ENCODE results near the gene DNAL4. TPM values are rescaled to one million over a fixed set of nuclear protein-coding genes. Genes with fewer than 3 reads are reported as not detected.

The DNAL4 gene
- total RNA-seq, 1 donor = 11.2 TPM

- no peak for DNase-seq (ENCODE audit: low read depth)
- TF ChIP-seq, protein P1, sequence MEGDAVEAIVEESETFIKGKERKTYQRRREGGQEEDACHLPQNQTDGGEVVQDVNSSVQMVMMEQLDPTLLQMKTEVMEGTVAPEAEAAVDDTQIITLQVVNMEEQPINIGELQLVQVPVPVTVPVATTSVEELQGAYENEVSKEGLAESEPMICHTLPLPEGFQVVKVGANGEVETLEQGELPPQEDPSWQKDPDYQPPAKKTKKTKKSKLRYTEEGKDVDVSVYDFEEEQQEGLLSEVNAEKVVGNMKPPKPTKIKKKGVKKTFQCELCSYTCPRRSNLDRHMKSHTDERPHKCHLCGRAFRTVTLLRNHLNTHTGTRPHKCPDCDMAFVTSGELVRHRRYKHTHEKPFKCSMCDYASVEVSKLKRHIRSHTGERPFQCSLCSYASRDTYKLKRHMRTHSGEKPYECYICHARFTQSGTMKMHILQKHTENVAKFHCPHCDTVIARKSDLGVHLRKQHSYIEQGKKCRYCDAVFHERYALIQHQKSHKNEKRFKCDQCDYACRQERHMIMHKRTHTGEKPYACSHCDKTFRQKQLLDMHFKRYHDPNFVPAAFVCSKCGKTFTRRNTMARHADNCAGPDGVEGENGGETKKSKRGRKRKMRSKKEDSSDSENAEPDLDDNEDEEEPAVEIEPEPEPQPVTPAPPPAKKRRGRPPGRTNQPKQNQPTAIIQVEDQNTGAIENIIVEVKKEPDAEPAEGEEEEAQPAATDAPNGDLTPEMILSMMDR (IDR thresholded peaks at IDR 0.05; ENCODE audit: insufficient read depth, low read depth, low read length) = no peak
Measured at GRCh38 chr22:38839686-38840085, 45.7 kb upstream of the DNAL4 start.

GRCh38 chr22:38837414-38837928 lies 43.5 kb upstream of the DNAL4 start:
- no peak for DNase-seq (ENCODE audit: low read depth)
- no peak overlapping the region for H3K4me3 ChIP-seq (ENCODE audit: low read depth, low read length)
- TF ChIP-seq, protein P1 (IDR thresholded peaks at IDR 0.05; ENCODE audit: insufficient read depth, low read depth, low read length) = no peak

More at GRCh38 chr22:38839686-38840085, 45.7 kb upstream of the DNAL4 start:
- no peak overlapping the region for H3K4me3 ChIP-seq (ENCODE audit: low read depth, low read length)

GRCh38 chr22:38835888-38836301 lies 42.0 kb upstream of the DNAL4 start:
- TF ChIP-seq, protein P1 (IDR thresholded peaks at IDR 0.05; ENCODE audit: insufficient read depth, low read depth, low read length) = no peak
- DNase-seq (ENCODE audit: low read depth) = peak; percentile 26
- H3K4me3 ChIP-seq (ENCODE audit: low read depth, low read length) = no peak overlapping the region

DNA sequence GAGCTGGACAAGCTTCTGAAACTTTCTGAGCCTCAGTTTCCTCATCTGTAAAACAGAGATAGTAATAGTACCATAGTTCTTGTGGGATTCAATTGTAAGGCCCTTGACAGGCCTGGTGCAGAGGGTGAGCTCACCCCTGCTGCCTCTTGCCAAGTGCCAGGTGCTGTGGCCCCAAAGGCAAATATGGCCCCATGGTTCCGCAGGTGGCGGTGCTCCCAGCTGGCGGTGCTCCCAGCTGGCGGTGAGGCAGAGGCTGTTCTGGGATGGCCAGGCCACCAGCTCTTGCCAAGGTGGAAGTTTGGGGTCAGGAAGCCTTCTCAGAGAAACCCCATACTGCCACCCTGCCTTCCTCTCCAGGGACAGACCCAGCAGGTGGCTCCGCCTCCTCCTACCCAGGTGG lies 41.0 kb upstream of the DNAL4 start:
- TF ChIP-seq, protein P1 (IDR thresholded peaks at IDR 0.05; ENCODE audit: insufficient read depth, low read depth, low read length) = no peak
- H3K4me3 ChIP-seq (ENCODE audit: low read depth, low read length) = no peak overlapping the region
- no peak for DNase-seq (ENCODE audit: low read depth)

DNA sequence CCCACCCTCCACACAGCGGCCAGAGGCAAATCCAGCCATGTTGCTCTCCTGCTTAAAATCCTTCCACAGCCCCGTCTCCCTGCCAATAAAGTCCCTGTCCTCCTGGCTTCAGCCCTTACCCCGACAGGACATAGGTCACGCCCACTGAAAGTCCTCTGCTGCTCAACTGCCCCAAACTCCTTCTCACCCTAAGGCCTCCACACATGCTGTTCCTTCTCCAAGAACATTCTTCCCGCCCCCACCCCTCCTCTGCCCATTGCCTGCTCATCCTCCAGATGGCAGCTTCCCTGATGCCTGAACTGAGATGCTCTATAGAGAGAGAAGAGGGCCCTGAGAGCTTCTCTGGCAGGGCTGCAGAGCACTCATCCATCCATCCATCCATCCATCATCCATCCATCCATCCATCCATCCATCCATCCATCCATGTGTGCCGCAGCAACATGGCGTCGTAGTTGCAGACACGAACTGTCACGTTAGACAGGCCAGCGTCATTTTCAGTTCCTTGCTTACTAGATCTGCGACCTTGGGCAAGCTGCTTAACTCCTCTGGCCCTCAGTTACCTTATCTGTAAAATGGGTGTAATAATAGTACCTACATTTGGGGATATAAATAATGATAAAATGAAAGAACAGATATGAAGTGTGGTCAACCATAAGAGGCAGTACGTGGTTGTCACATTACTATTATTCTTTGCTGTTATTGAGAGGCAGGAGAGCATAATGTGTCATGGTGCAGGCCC lies 40.4 kb upstream of the DNAL4 start:
- H3K4me3 ChIP-seq (ENCODE audit: low read depth, low read length) = no peak overlapping the region
- DNase-seq (ENCODE audit: low read depth) = no peak
- TF ChIP-seq, protein P1 (IDR thresholded peaks at IDR 0.05; ENCODE audit: insufficient read depth, low read depth, low read length) = no peak

- TF ChIP-seq, protein P1 (IDR thresholded peaks at IDR 0.05; ENCODE audit: insufficient read depth, low read depth, low read length) = no peak
- H3K4me3 ChIP-seq (ENCODE audit: low read depth, low read length) = no peak overlapping the region
- DNase-seq (ENCODE audit: low read depth) = no peak
Measured at GRCh38 chr22:38833061-38833460, 39.1 kb upstream of the DNAL4 start.

Data from fibroblast of villous mesenchyme (primary cell).